GM19455 (cell line): ENCODE data around the gene RCAN1.
"Not testable (repeated sequence)": the region's sequence is repeated elsewhere in the genome, so short reads cannot be mapped to it uniquely, and the experiment has no call there.

Experiments
- ATAC-seq: cut with Tn5 transposase; IDR thresholded peaks from one replicate; pipeline ENCODE4 v1.9.1; 2021; ENCODE audit not compliant: unreplicated experiment

Gene RCAN1

GRCh38 chr21:34571994-34572393, 42.9 kb downstream of the RCAN1 start:
- ATAC-seq = no peak

DNA sequence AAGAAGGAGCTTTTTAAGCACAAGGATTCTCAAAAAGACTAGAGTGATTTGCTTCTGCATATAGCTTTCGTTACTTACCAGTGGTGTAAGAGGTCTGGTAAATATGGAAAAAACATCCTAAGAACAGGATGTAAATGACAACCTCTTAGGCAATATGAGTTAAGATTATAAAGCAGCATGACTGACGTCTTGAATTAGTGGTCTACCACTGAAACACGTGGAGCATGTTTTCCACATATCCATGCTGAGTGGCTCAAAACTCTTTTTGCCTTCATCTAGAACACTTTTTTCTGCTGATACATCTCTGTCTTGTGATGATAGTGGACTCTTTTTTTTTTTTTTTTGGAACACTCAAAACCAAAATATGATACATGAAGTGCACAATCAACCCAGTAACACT, 44.6 kb downstream of the RCAN1 start:
- ATAC-seq = no peak

- no peak for ATAC-seq
These were observed 45.4 kb downstream of the RCAN1 start for GRCh38 chr21:34569381-34569979.

- not testable (repeated sequence) for ATAC-seq
These were observed 46.1 kb downstream of the RCAN1 start for GRCh38 chr21:34568801-34569200.

DNA sequence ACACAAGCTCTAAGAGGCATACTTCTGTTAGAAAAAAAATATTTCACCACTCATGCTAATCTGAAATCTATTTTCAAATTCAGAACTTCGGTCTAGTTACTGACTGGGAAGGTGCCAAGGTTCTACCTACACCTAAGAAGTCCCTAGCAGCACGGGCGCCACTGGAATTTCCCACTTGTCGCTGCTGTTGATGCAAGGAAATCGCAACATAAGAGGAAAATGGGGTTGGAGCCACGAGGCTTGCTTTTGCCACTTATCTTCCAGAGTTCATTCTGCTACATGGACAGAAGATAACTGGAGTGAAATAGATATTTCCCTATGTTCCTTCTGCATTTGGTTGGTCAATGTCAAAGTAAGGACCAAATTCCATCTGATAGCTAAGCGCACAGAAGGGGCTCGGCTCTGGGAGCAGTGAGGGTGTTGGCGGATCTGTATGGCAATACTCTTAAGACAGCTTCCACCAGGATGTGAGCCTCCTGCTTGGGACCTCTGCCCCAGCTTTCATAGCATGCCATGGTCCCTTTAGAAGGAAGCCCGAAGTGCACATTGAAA, 47.2 kb downstream of the RCAN1 start:
- no peak for ATAC-seq

GRCh38 chr21:34565238-34565637, 49.7 kb downstream of the RCAN1 start:
- ATAC-seq = no peak

DNA sequence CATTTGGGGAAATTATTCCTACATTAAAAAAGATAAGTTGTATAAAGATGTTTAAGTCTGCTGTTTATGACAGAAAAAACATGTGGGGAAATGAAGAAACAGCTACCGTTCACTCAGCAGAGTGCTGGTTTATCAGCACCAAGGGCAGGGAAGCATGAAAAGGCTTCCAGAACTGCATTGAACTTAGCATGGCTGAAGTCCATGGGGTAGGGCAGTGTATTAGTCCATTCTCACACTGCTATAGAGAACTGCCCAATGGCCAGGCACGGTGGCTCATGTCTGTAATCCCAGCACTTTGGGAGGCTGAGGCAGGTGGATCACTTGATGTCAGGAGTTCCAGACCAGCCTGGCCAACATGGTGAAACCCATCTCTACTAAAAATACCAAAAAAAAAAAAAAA, 51.5 kb downstream of the RCAN1 start:
- ATAC-seq = not testable (repeated sequence)

GRCh38 chr21:34561806-34562205, 53.1 kb downstream of the RCAN1 start:
- no peak for ATAC-seq

- no peak for ATAC-seq
These were observed 54.3 kb downstream of the RCAN1 start for GRCh38 chr21:34560609-34561008.

GRCh38 chr21:34560021-34560420, 54.9 kb downstream of the RCAN1 start:
- no peak for ATAC-seq

DNA sequence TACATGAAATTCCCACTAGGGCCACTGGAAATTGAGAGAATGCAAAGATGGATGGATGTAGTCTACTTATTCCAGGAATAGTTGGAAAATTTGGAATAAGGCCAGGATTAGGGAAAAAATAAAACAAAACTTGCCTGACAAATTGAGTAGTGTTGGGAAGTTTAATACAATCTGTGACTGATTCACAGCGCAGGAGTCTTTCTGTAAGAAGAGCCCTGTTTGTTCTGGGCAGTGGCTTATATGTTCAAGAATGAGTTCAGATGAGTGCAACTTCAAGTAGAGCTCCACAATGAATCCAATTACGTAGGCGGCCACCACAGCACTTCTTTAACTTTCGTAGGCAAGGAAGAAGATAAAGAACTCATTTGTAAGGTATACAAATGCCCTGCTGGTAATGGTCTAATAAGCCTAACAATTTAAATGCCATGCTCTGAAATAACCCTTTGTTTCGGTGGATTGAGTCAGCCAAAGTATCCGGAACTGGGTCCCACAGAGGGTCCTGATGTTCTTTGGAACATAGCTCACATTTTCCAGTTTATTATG, 55.8 kb downstream of the RCAN1 start:
- ATAC-seq = no peak

- no peak for ATAC-seq
These were observed 56.7 kb downstream of the RCAN1 start for GRCh38 chr21:34558166-34558565.

- ATAC-seq = no peak
These were observed 57.7 kb downstream of the RCAN1 start for GRCh38 chr21:34557261-34557660.

- not testable (repeated sequence) for ATAC-seq
These were observed 60.2 kb downstream of the RCAN1 start for GRCh38 chr21:34554670-34555069.

GRCh38 chr21:34554227-34554626, 60.7 kb downstream of the RCAN1 start:
- no peak for ATAC-seq

GRCh38 chr21:34553151-34553952, 61.6 kb downstream of the RCAN1 start:
- no peak for ATAC-seq

DNA sequence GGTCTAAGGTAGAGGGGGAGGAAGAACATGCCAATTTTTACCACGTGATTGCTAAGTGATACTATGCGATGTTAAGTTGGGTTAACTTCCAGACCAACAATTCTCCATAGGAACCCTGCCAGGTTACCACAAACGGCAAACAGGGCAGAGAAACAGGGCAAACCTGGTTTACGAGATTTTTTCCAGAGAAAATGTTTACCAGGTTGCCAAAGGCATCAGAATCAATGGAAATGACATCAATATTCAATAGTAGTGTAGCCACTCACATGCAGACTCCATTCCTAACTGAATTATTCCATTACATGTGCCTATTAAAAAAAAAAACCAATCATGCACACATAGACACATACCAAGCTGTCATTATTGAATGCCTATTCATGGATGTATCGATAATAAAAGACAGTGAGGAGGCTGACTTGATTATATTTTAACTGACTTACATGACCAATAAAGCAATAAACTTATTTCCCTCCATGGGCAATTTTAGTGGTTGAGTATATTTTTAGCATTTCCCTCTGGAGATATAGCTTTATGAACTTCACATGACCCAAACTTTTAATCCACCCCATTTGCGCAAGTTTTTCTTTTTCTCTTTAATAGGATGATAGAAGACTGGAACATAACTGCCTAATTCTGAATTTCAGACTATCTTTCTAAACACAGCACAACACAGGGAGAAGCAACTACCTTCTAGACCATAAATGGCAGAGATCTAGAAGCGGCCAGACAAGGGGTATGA, 62.4 kb downstream of the RCAN1 start:
- no peak for ATAC-seq

GRCh38 chr21:34550182-34550799, 64.6 kb downstream of the RCAN1 start:
- no peak for ATAC-seq

DNA sequence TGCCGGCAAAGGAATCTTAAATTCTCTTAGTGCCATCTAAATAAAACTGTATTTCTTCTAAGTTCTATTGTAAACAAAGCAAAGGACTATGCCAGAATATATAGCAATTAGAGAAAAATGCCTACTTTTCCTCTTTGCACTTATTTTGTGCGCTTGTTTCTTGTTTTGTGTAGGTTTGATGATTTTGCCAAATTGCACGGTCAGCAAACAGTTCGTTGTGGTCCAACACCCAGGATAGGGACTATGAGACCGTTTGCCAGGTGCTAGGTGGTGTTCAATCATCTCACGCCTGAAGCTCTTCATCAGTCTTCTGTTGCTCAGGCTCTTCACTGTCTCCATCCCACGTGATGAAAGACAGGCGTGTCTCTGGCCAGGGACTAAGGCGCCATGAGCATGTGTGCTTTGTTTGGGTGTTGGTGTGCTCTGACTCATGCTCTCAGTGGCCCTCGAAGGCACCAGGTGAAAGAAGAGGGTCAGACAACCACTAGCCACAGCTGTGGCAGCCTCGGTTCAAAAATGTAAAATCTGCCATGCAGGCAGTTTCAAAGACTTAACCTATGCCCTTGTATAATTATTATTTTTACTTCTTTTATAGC, 66.0 kb downstream of the RCAN1 start:
- no peak for ATAC-seq

DNA sequence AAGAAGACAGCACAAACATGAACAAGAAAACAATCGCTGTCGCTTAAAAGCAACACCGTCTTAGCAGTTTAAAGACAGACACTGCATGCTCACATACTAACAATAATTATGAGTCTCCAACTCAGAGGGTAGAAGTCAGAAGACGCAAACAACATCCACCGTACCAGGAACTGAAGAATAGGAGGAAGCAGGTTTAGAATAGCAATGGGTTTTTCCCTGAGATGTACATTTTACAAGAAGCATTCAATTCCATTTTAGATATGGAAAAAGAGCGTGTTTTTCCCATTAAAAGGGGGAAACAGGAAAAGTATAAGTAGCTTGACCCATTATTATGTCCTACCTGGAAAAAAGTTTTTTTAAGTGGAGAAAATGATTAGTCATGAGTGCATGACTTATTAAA, 68.4 kb downstream of the RCAN1 start:
- no peak for ATAC-seq
